Immature natural killer cell (primary cell): Measurements from ENCODE around the gene ANGEL1. TPM values are rescaled to one million over a fixed set of nuclear protein-coding genes. Genes with fewer than 3 reads are reported as not detected.
A peak's percentile ranks its signal among the peaks of the same experiment; 100 is the strongest.

Experiments
- DNase-seq, 3 donors: peaks; one replicate each; pipeline ENCODE4 v3.0.0; 2022; ENCODE audit warnings: mixed read lengths in 1 of 3
- H3K27ac Mint-ChIP-seq, 6 donors: one replicate each; pipeline ENCODE4 v1.8.0; 2020; ENCODE audit warnings: mixed read lengths in 6 of 6, mild to moderate bottlenecking in 5 of 6, inconsistent platforms in 4 of 6, moderate library complexity in 3 of 6
- H3K27me3 Mint-ChIP-seq, 3 donors: one replicate each; pipeline ENCODE4 v1.8.0; 2020 to 2021; ENCODE audit warnings: low read depth in 3 of 3, mild to moderate bottlenecking in 3 of 3, mixed read lengths in 3 of 3, moderate library complexity in 3 of 3, inconsistent platforms in 1 of 3
- H3K36me3 Mint-ChIP-seq, 3 donors: one replicate each; pipeline ENCODE4 v1.8.0; 2020; ENCODE audit warnings: mixed read lengths in 3 of 3, inconsistent platforms in 2 of 3, mild to moderate bottlenecking in 2 of 3
- H3K4me1 Mint-ChIP-seq, 2 donors: one replicate each; pipeline ENCODE4 v1.8.0; 2020; ENCODE audit warnings: inconsistent platforms in 2 of 2, mild to moderate bottlenecking in 2 of 2, mixed read lengths in 2 of 2, moderate library complexity in 1 of 2
- H3K4me3 Mint-ChIP-seq, 5 donors: one replicate each; pipeline ENCODE4 v1.8.0; 2020; ENCODE audit warnings: mild to moderate bottlenecking in 5 of 5, mixed read lengths in 5 of 5, inconsistent platforms in 3 of 5, moderate library complexity in 3 of 5
- H3K9me3 Mint-ChIP-seq, 6 donors: one replicate each; pipeline ENCODE4 v1.8.0; 2020; ENCODE audit warnings: mild to moderate bottlenecking in 6 of 6, mixed read lengths in 6 of 6, inconsistent platforms in 4 of 6, moderate library complexity in 3 of 6
- polyA plus RNA-seq, 3 donors: library from polyadenylated mRNA; unstranded; fragments of 300-500 nt; fragmentation: Illumina TruSeq; gene quantifications; one replicate each; pipeline ENCODE4 v1.2.3, GENCODE V29; 2021

ANGEL1 gene
- polyA plus RNA-seq, 3 donors from 2014 or later = 14.1 to 19.8 (median 17.8) TPM

- Mint-ChIP-seq H3K4me3 (no peak overlapping the region), H3K9me3 (no peaks in the 10 kb centered on the region), H3K4me1 (no peaks in the 10 kb centered on the region), H3K27me3 (peaks cover 0 to 8% (median 2%) of the 10 kb centered on the region in 3 donors), H3K36me3 (no peaks in the 10 kb centered on the region), H3K27ac (no peak overlapping the region)
- no peak for DNase-seq
Observed at GRCh38 chr14:76832503-76832988, 19.9 kb upstream of the ANGEL1 start.

GRCh38 chr14:76830556-76830955 lies 17.9 kb upstream of the ANGEL1 start:
- H3K4me1 Mint-ChIP-seq = no peaks in the 10 kb centered on the region
- no peaks in the 10 kb centered on the region for H3K9me3 Mint-ChIP-seq
- no peak overlapping the region for H3K4me3 Mint-ChIP-seq
- H3K27ac Mint-ChIP-seq = no peak overlapping the region
- peaks cover 0 to 8% (median 4%) of the 10 kb centered on the region in 3 donors for H3K27me3 Mint-ChIP-seq
- H3K36me3 Mint-ChIP-seq = no peaks in the 10 kb centered on the region
- DNase-seq = no peak

- no peak overlapping the region for H3K4me3 Mint-ChIP-seq
- DNase-seq = no peak
- H3K4me1 Mint-ChIP-seq = no peaks in the 10 kb centered on the region
- H3K27ac Mint-ChIP-seq = no peak overlapping the region
- peaks cover 0 to 8% (median 5%) of the 10 kb centered on the region in 3 donors for H3K27me3 Mint-ChIP-seq
- no peaks in the 10 kb centered on the region for H3K9me3 Mint-ChIP-seq
- no peaks in the 10 kb centered on the region for H3K36me3 Mint-ChIP-seq
Observed at GRCh38 chr14:76829650-76830421, 17.2 kb upstream of the ANGEL1 start.

- Mint-ChIP-seq H3K27me3 (peaks cover 0 to 8% (median 7%) of the 10 kb centered on the region in 3 donors), H3K4me1 (no peaks in the 10 kb centered on the region), H3K4me3 (no peak overlapping the region), H3K27ac (no peak overlapping the region), H3K36me3 (no peaks in the 10 kb centered on the region), H3K9me3 (no peaks in the 10 kb centered on the region)
- DNase-seq = no peak
Observed at GRCh38 chr14:76829013-76829365, 16.3 kb upstream of the ANGEL1 start.

- no peaks in the 10 kb centered on the region for H3K9me3 Mint-ChIP-seq
- peaks cover 0 to 8% (median 7%) of the 10 kb centered on the region in 3 donors for H3K27me3 Mint-ChIP-seq
- H3K27ac Mint-ChIP-seq = no peak overlapping the region
- H3K36me3 Mint-ChIP-seq = no peaks in the 10 kb centered on the region
- DNase-seq = no peak
- H3K4me1 Mint-ChIP-seq = no peaks in the 10 kb centered on the region
- no peak overlapping the region for H3K4me3 Mint-ChIP-seq
Observed at GRCh38 chr14:76828339-76829012, 15.8 kb upstream of the ANGEL1 start.

GRCh38 chr14:76827696-76828296 lies 15.1 kb upstream of the ANGEL1 start:
- Mint-ChIP-seq H3K36me3 (no peaks in the 10 kb centered on the region), H3K9me3 (no peaks in the 10 kb centered on the region), H3K27ac (no peak overlapping the region), H3K27me3 (peaks cover 0 to 10% (median 8%) of the 10 kb centered on the region in 3 donors), H3K4me1 (no peaks in the 10 kb centered on the region), H3K4me3 (no peak overlapping the region)
- DNase-seq = no peak

- Mint-ChIP-seq H3K36me3 (no peaks in the 10 kb centered on the region), H3K4me1 (no peaks in the 10 kb centered on the region), H3K27ac (peak within 1 kb of the TSS in 1 of 6 donors; percentile 46), H3K9me3 (no peaks in the 10 kb centered on the region), H3K4me3 (no peak within 1 kb of the TSS), H3K27me3 (peaks cover 0 to 10% (median 7%) of the 10 kb centered on the region in 3 donors)
- DNase-seq = no peak
Observed at GRCh38 chr14:76826122-76826521, 13.4 kb upstream of the ANGEL1 start, which contains the start of gene LRRC74A. LRRC74A (plus strand) TSS chr14:76826408; CDS start chr14:76826698, 290 bp downstream.

GRCh38 chr14:76820700-76821099 lies 8.0 kb upstream of the ANGEL1 start:
- no peak for DNase-seq
- Mint-ChIP-seq H3K27ac (no peak overlapping the region), H3K36me3 (no peaks in the 10 kb centered on the region), H3K27me3 (peaks cover 0 to 10% (median 6%) of the 10 kb centered on the region in 3 donors), H3K9me3 (no peaks in the 10 kb centered on the region), H3K4me3 (no peak overlapping the region), H3K4me1 (no peaks in the 10 kb centered on the region)

- peak overlapping the region in 1 of 6 donors; percentile 90 for H3K27ac Mint-ChIP-seq
- H3K4me3 Mint-ChIP-seq = no peak overlapping the region
- peaks cover 4 to 15% (median 11%) of the 10 kb centered on the region in 3 donors for H3K27me3 Mint-ChIP-seq
- H3K36me3 Mint-ChIP-seq = no peaks in the 10 kb centered on the region
- peaks cover 25 to 28% of the 10 kb centered on the region in 2 donors for H3K4me1 Mint-ChIP-seq
- no peaks in the 10 kb centered on the region for H3K9me3 Mint-ChIP-seq
- no peak for DNase-seq
Observed at GRCh38 chr14:76814726-76815645, 2.3 kb upstream of the ANGEL1 start.

- Mint-ChIP-seq H3K27ac (peak overlapping the region; percentile 86 to 96 (median 92)), H3K36me3 (peaks cover 2 to 18% (median 9%) of the 10 kb centered on the region in 3 donors), H3K4me1 (peaks cover 28 to 34% of the 10 kb centered on the region in 2 donors), H3K9me3 (no peaks in the 10 kb centered on the region), H3K27me3 (peaks cover 4 to 15% (median 9%) of the 10 kb centered on the region in 3 donors), H3K4me3 (peak overlapping the region; percentile 90 to 97 (median 95))
- peak in 1 of 3 donors; percentile 14 for DNase-seq
Observed at GRCh38 chr14:76812093-76812421, 625 bp downstream of the ANGEL1 start.

GRCh38 chr14:76811561-76811960 lies 1.1 kb downstream of the ANGEL1 start:
- Mint-ChIP-seq H3K27ac (peak overlapping the region; percentile 86 to 96 (median 93)), H3K4me3 (peak overlapping the region; percentile 90 to 97 (median 95)), H3K4me1 (peaks cover 28 to 34% of the 10 kb centered on the region in 2 donors), H3K27me3 (peaks cover 4 to 15% (median 9%) of the 10 kb centered on the region in 3 donors), H3K36me3 (peaks cover 4 to 20% (median 12%) of the 10 kb centered on the region in 3 donors), H3K9me3 (no peaks in the 10 kb centered on the region)
- no peak for DNase-seq

- no peaks in the 10 kb centered on the region for H3K9me3 Mint-ChIP-seq
- peak in 2 of 3 donors; percentile 16 to 25 for DNase-seq
- H3K36me3 Mint-ChIP-seq = peaks cover 4 to 24% (median 12%) of the 10 kb centered on the region in 3 donors
- H3K4me1 Mint-ChIP-seq = peaks cover 28 to 34% of the 10 kb centered on the region in 2 donors
- peak overlapping the region; percentile 82 to 96 (median 90) for H3K4me3 Mint-ChIP-seq
- peaks cover 4 to 15% (median 9%) of the 10 kb centered on the region in 3 donors for H3K27me3 Mint-ChIP-seq
- H3K27ac Mint-ChIP-seq = peak overlapping the region; percentile 60 to 94 (median 90)
Observed at GRCh38 chr14:76810953-76811400, 1.7 kb downstream of the ANGEL1 start.

- no peak for DNase-seq
- peaks cover 4 to 24% (median 12%) of the 10 kb centered on the region in 3 donors for H3K36me3 Mint-ChIP-seq
- peak overlapping the region; percentile 82 to 96 (median 90) for H3K4me3 Mint-ChIP-seq
- H3K4me1 Mint-ChIP-seq = peaks cover 28 to 34% of the 10 kb centered on the region in 2 donors
- peaks cover 4 to 15% (median 9%) of the 10 kb centered on the region in 3 donors for H3K27me3 Mint-ChIP-seq
- H3K27ac Mint-ChIP-seq = peak overlapping the region; percentile 60 to 94 (median 90)
- H3K9me3 Mint-ChIP-seq = no peaks in the 10 kb centered on the region
Observed at GRCh38 chr14:76810525-76810924, 2.2 kb downstream of the ANGEL1 start.
